ENCODE data around the gene MAP2K3.

The MAP2K3 gene

GRCh38 chr17:21296097-21297025 is 11.8 kb downstream of the MAP2K3 start:
- peaks cover 9% of the 10 kb centered on the region; the same call in 1 of the 2 replicates for H3K36me3 ChIP-seq
- TF ChIP-seq CTCF (IDR thresholded peaks at IDR 0.05; ENCODE audit: low read depth, low read length): no peak
- H3K4me3 ChIP-seq (ENCODE audit: low read depth, low read length): no peak overlapping the region
- no peak overlapping the region for H3K27ac ChIP-seq
- peaks cover 17% of the 10 kb centered on the region for H3K27me3 ChIP-seq (ENCODE audit: insufficient read depth, low read depth, severe bottlenecking)
- no peaks in the 10 kb centered on the region for H3K9me3 ChIP-seq (ENCODE audit: severe bottlenecking)
- DNase-seq: no peak

GRCh38 chr17:21297026-21297520 is 12.6 kb downstream of the MAP2K3 start:
- Histone ChIP-seq H3K36me3 (peaks cover 10% of the 10 kb centered on the region; the same call in 1 of the 2 replicates), H3K9me3 (ENCODE audit: severe bottlenecking) (no peaks in the 10 kb centered on the region), H3K27me3 (ENCODE audit: insufficient read depth, low read depth, severe bottlenecking) (peaks cover 17% of the 10 kb centered on the region), H3K27ac (no peak overlapping the region), H3K4me3 (ENCODE audit: low read depth, low read length) (no peak overlapping the region)
- TF ChIP-seq CTCF (IDR thresholded peaks at IDR 0.05; ENCODE audit: low read depth, low read length): no peak
- no peak for DNase-seq

GRCh38 chr17:21297597-21297996 is 13.1 kb downstream of the MAP2K3 start:
- peaks cover 13% of the 10 kb centered on the region for H3K27me3 ChIP-seq (ENCODE audit: insufficient read depth, low read depth, severe bottlenecking)
- DNase-seq: no peak
- peaks cover 10% of the 10 kb centered on the region; the same call in 1 of the 2 replicates for H3K36me3 ChIP-seq
- no peaks in the 10 kb centered on the region for H3K9me3 ChIP-seq (ENCODE audit: severe bottlenecking)
- no peak overlapping the region for H3K27ac ChIP-seq
- no peak overlapping the region for H3K4me3 ChIP-seq (ENCODE audit: low read depth, low read length)
- no peak for TF ChIP-seq CTCF (IDR thresholded peaks at IDR 0.05; ENCODE audit: low read depth, low read length)

- Histone ChIP-seq H3K36me3 (peaks cover 14% of the 10 kb centered on the region; the same call in 1 of the 2 replicates), H3K27ac (no peak overlapping the region), H3K27me3 (ENCODE audit: insufficient read depth, low read depth, severe bottlenecking) (peaks cover 14% of the 10 kb centered on the region), H3K9me3 (ENCODE audit: severe bottlenecking) (no peaks in the 10 kb centered on the region), H3K4me3 (ENCODE audit: low read depth, low read length) (no peak overlapping the region)
- no peak for DNase-seq
- no peak for TF ChIP-seq CTCF (IDR thresholded peaks at IDR 0.05; ENCODE audit: low read depth, low read length)
Observed at GRCh38 chr17:21298056-21298982, 13.8 kb downstream of the MAP2K3 start.

- TF ChIP-seq CTCF (IDR thresholded peaks at IDR 0.05; ENCODE audit: low read depth, low read length): no peak
- Histone ChIP-seq H3K27me3 (ENCODE audit: insufficient read depth, low read depth, severe bottlenecking) (peaks cover 19% of the 10 kb centered on the region), H3K4me3 (ENCODE audit: low read depth, low read length) (no peak overlapping the region), H3K9me3 (ENCODE audit: severe bottlenecking) (no peaks in the 10 kb centered on the region), H3K27ac (no peak overlapping the region), H3K36me3 (peaks cover 14% of the 10 kb centered on the region; the same call in 1 of the 2 replicates)
- no peak for DNase-seq
Observed at GRCh38 chr17:21298983-21299519, 14.5 kb downstream of the MAP2K3 start.

All from WERI-Rb-1 (cell line).